HG03039 (cell line): Measurements from ENCODE around the gene MAMLD1.

ENCODE experiments used
- ATAC-seq: cut with Tn5 transposase; IDR thresholded peaks from one replicate; pipeline ENCODE4 v1.9.1; 2021; ENCODE audit warnings: mild to moderate bottlenecking, moderate library complexity; ENCODE audit not compliant: unreplicated experiment

Gene MAMLD1

DNA sequence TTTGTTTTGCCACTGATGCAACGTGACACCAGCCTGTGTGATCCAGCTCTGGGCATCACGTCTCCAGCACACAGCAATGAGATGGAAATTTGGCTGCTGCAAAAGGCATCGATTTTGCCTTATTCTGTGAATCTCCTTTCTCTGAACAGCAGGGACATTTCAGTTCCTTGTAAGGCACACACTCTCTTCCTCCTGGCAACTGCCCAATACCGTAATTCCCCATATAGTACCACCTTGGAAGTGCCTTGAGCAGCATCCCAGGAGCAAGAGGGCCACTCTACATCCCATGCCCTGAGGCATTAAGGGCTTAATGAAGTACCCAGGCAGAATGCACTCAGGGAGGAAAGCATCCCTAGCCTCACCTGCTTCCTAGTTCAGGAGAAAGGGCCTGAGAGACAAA, 10.5 kb upstream of the MAMLD1 start:
- no peak for ATAC-seq

DNA sequence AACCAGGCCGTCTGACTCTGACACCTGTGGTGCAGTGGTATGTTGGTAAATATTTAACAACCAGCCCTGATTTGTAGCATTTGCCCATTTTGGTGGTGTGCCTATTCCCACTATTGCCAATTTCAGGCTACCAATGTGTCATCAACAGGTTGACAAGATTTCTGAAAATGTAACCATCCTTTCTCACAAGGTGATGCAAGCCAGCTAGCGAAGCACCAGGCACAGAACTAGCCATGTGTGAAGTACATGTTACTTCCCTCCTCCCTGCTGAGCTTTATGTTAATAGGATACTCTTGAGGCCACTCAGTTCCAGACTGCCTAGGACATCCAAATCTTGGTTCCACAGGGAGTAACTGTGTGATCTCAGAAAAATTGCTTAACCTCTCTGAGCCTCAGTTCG, 7.2 kb upstream of the MAMLD1 start:
- no peak for ATAC-seq

GRCh38 chrX:150357790-150358189, 5.3 kb upstream of the MAMLD1 start:
- ATAC-seq: no peak

DNA sequence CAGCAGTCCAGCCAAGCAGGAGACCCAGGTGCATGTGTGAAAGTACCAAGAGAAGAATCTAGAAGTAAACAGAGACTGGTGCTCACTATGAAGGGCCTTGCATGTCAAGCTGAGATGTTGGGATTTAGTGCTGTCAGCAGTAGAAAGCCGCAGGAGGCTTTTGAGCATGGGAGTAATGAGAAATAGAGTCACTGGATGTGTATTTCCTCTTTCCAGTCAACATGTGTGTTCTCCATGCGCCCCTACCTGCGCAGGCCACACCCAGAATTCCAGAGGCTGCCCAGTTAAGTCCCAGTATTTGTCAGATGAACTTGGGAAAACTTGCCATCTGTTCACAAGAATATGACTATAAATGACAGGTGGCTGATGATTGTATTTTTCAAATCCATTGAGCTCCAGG, 4.5 kb upstream of the MAMLD1 start:
- no peak for ATAC-seq

DNA sequence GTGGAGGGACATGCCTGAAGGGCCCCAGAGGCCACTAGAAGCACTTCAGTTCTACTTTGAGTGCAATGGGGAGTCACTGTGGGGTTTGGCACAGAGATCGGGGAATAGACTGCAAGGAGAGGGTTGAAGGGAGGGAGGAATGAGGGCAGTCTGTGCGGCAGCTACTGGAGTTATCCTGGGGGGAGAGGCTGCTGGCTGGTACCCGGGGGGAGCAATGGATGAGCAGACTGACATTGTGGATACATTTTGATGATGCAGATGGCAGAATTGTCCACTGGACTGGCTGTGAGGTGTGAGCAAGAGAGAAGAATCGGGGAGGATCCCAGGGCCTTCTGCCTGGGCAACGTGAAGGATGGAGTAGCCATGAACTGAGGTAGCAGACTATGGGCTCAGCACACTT, 2.8 kb upstream of the MAMLD1 start:
- ATAC-seq: no peak

GRCh38 chrX:150361070-150361776, 1.9 kb upstream of the MAMLD1 start:
- ATAC-seq: no peak

DNA sequence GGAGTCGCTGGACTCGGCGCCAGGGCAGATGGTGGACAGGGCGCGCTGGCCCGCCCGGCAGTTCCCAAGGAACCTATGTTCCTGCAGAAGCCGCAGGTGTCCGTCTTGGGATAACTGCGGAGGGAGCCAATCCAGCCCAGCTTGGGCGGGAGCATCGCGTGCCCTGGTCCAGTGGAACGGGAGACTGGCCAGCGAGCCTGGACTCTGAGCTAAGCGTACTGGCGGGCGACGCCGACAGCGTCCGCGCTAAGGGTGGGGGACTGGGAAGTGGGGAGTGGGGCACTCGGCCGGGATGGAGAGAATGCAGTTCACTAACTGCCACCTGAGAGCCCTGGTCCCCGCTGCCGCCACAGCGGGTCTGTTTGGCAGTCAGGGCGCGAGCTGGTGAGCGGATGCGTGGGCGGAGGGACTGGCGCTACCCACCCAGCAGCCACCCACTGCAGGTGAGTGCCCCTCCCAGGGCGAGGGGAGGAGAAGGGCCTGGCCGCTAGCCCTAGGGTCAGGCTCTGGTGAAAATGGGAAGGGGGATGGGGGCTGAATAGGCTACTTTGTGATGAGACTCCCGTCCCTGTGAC, 1.3 kb upstream of the MAMLD1 start:
- no peak for ATAC-seq

GRCh38 chrX:150363561-150364346, 637 bp downstream of the MAMLD1 start:
- no peak for ATAC-seq

GRCh38 chrX:150364347-150365050, 1.4 kb downstream of the MAMLD1 start:
- no peak for ATAC-seq

GRCh38 chrX:150365051-150365989, 2.2 kb downstream of the MAMLD1 start:
- no peak for ATAC-seq

DNA sequence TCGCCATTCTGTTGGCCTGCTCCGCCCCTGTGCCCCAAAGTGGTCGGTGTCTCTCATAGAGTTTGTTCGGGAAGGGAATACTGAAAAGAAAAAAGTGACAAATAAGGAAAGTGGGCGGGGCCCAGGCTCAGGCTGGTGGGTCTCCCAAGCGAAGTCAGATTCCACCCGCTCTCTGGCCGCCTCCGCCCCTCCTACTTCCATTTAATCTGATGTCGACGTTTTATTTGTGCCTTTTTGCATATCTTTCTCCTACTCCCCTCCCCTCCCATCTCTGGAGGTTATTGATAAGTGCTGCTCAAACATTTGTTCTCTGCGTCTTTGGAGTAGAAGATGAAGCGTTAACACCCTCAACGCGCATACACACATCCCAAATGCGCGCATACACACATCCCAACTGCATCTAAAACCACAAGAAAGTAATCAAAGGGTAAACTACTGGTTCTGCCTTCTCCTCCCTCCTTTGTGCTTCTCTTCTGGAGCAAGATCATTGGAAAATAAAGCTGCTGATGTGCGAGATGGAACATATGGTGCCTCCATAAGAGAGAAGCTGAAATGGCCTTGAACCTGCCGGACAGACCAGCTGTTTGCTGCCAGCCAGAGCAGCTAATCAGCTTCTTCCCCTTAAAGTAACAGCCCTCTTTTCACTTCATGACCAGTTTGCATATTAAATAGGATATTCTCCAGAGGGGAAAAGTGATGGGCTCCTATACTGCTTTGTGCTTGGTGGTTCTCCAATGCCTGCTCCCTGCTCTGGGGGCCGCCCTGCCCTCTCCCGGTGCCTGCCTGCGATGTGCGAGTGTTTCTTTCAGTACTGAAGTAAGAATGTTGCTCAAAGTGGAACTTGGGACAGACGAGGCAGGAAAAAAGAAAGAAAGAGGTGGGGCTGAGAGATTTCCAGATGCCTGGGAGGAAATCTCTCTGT, 3.1 kb downstream of the MAMLD1 start:
- ATAC-seq: no peak

GRCh38 chrX:150366951-150367545, 3.9 kb downstream of the MAMLD1 start:
- ATAC-seq: no peak

GRCh38 chrX:150370589-150371312, 7.6 kb downstream of the MAMLD1 start:
- ATAC-seq: no peak

- no peak for ATAC-seq
These were observed 8.8 kb downstream of the MAMLD1 start for GRCh38 chrX:150371877-150372276.

- ATAC-seq: no peak
These were observed 9.2 kb downstream of the MAMLD1 start for GRCh38 chrX:150372280-150372679.

DNA sequence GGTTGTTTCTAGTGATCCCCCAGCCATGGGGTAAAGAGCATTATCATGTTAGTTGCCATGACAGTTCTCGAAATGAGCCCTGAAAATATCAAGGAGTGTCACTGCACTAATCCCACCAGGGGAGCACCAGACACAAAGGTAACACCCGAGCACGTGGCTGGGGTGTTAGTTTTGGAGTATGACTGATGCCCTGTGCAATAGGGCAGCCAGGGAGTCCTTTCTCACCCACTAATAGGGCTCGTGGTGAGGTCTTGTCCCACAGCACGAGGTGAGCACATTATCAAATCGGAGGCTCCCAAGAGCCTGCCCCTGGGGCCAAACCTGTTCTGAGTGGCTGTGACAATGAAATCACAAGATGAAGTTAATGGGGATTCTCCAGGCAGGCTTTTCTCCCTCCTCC, 9.6 kb downstream of the MAMLD1 start:
- no peak for ATAC-seq

- ATAC-seq: no peak
These were observed 12.2 kb downstream of the MAMLD1 start for GRCh38 chrX:150375243-150375770.

DNA sequence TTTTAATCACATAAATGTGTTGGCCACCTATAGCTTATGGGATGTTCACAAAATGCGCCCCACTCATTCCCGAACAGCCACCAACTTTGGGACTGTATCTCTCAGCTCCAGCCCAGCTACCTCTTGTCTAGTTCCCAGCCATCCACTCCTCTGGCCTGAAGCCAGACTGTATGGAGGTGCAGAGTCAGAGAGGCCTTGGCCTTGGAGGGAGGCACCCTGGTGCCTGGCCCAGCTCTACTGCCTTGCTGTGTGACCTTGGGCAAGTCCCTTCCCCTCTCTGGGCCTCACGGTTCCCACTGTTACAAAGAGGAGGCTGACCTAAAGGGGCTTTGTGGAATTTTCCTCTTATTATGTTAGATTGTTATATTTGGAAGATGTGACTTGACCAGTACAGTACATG, 13.9 kb downstream of the MAMLD1 start:
- no peak for ATAC-seq
